GM20000 (cell line): ENCODE measurements around the gene HCFC1.
A peak's percentile ranks its signal among the peaks of the same experiment; 100 is the strongest.

Experiments
- DNase-seq: peaks from one replicate; pipeline ENCODE4 v3.0.0; 2012; ENCODE audit warnings: low spot score
- TF ChIP-seq, protein P1 (sequence below): IDR thresholded peaks from 2 replicates; pipeline ENCODE4 v1.5.1; 2012; ENCODE audit warnings: mild to moderate bottlenecking, control low read depth; ENCODE audit errors: extremely low read depth, missing control alignments

HCFC1 gene

DNA sequence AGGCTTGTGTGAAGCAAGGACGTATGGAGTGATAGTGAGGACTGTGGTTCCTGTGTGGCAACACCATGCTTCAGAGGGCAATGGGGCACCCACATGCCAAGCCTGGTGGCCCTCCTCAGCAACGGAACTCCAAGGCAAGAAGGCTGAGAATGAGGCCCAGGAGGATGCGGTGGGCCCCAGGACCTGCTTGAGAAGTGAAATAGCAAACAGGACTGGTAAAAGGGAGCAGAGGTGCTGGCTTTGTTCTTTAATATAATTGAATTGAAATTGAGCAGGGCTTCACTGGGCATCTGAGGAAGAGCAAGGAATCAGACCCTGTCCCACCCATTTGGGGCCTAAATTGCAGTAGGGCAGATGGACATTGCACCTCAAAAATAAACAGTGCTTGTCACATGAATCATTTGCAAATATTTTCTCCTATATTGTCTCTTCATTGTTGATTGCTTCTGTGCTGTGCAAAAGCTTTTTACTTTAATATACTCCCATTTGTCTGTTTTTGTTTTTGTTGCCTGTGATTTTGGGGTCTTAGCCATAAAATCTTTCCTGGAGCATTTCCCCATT lies 3.2 kb upstream of the HCFC1 start:
- TF ChIP-seq, protein P1, sequence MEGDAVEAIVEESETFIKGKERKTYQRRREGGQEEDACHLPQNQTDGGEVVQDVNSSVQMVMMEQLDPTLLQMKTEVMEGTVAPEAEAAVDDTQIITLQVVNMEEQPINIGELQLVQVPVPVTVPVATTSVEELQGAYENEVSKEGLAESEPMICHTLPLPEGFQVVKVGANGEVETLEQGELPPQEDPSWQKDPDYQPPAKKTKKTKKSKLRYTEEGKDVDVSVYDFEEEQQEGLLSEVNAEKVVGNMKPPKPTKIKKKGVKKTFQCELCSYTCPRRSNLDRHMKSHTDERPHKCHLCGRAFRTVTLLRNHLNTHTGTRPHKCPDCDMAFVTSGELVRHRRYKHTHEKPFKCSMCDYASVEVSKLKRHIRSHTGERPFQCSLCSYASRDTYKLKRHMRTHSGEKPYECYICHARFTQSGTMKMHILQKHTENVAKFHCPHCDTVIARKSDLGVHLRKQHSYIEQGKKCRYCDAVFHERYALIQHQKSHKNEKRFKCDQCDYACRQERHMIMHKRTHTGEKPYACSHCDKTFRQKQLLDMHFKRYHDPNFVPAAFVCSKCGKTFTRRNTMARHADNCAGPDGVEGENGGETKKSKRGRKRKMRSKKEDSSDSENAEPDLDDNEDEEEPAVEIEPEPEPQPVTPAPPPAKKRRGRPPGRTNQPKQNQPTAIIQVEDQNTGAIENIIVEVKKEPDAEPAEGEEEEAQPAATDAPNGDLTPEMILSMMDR, result no peak
- DNase-seq, result no peak

DNA sequence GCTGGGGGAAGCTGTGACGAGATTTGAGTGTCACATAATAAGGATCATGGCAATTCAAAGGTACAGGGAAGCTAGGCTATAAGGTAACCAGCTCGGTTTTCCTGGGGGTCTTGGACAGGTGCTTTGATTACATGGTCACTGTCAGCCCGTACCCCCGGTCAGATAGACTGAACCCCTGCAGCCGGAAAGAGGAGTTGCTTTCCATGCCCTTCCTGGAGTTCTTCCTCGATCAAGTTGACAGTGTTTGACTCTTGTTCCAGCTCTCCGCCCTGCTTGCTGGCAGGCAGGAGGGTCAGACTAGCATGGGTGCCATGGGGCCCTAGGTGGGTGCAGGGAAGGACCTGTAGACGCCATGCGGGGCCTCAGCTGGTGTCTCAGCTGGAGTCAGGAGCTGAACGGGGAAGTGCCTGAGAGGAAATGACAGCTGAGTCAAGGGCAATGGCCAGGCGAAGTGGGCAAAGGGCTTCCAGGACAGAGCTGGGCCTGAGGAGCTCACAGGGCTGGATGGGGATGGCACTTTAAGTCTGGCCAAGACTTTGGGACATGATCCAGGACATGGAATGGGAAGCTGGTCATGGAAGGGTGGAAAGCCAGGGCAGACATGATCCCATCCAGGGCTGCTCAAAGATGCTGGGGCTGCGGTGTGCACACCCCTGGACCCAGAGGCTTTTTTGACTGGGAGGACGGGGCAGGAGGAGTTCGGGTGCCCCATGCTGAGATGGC lies 2.5 kb upstream of the HCFC1 start:
- TF ChIP-seq, protein P1, result no peak

DNA sequence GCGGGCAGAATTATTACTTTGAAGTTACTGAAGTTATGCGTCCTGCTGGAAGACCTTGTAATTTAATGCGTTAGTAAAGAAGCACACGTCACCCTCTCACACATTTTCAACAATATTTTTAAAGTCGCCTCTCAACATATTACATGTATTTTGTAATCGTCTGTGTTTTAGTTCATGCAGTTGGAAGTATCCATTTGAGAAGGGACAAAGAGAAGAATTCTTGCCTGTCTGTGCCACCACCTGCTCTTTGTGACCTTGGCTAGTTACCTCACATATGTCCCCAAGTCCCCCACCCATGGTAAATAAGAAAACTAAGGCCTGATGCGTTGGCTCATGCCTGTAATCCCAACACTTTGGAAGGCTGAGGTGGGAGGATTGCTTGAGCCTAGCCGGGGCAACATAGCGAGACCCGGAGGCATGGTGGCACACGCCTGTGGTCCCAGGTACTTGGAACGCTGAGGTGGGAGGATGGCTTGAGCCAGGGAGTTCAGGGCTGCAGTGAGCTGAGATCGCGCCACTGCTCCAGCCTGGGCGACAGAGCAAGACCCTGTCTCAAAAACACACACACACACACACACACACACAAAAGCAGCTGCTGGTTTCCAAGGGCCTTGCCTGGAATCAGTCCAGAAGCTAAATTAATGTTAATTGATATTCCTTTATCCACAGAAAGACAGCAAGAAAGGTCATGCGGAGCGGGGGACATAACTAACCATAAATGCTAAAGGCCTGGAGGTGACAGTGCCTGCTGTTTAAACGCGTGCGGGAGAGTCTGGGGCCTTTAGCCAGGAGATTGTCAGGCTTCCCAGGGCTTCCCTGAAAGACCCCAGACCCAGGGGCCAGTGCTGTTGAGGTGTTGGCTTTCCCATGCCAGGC lies 1.7 kb upstream of the HCFC1 start:
- TF ChIP-seq, protein P1, result no peak
- DNase-seq, result no peak

More for the DNA sequence above, 2.5 kb upstream of the HCFC1 start:
- DNase-seq, result no peak

DNA sequence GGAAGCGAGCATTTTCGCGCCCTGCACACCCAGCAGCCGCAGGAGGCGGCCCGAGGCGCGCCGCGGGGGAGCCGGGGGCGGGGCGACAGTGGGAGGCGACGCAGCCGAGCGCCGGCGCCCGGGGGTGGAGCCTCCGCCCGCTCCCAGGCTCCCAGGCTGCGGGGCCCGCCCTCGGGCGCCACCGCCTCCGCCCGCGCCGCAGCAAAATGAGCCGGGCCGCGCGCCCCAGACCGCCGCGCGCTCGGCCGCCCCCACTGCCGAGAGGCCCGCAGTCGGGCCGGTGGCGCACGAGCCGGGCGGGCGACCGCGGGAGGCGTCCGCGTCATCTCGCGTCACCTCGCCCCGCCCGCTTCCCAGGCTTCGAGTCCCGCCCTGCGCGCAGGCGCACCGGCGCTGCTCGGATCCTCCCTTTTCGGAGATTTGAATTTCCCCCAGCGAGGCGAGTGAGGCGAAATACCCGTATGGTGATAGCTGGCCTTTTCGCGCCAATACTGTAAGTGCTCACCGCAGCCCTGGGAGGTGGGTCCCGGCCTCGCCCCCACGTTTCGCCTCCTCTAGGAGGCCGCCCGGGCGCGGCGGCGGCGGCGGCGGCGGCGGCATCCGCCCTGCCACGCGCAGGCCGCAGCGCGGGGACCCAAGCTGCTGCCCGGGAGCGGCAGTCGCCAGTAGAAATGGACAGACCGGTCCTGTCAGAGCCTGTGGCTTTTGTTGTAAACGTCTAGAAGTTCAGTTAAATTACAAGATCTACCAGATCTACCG lies 929 bp upstream of the HCFC1 start, which contains the start of gene TMEM187:
Gene TMEM187 (plus strand): TSS at position 387 of the 759 bp plus-strand sequence. CDS start 9,309 bp downstream, outside the sequence.
- peak; percentile 93 for DNase-seq
- TF ChIP-seq, protein P1, result no peak

DNA sequence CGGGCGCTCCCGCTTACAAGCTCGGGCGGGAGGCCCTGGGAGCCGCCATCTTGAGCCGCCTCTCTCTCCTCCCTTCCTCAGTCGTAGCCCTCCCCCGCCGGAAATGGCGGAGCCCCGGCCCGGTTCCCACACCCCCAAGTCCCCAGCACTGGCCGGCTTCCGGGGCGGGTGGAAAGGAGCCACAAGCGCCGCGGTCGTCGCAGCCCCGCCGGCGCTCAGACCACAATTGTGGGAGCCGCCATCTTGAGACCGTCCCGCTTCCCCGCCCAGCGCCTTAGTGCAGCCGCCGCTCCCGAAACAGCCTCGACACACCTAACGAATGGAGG lies 531 bp downstream of the HCFC1 start:
- DNase-seq, result peak; percentile 88
- TF ChIP-seq, protein P1, result no peak

DNA sequence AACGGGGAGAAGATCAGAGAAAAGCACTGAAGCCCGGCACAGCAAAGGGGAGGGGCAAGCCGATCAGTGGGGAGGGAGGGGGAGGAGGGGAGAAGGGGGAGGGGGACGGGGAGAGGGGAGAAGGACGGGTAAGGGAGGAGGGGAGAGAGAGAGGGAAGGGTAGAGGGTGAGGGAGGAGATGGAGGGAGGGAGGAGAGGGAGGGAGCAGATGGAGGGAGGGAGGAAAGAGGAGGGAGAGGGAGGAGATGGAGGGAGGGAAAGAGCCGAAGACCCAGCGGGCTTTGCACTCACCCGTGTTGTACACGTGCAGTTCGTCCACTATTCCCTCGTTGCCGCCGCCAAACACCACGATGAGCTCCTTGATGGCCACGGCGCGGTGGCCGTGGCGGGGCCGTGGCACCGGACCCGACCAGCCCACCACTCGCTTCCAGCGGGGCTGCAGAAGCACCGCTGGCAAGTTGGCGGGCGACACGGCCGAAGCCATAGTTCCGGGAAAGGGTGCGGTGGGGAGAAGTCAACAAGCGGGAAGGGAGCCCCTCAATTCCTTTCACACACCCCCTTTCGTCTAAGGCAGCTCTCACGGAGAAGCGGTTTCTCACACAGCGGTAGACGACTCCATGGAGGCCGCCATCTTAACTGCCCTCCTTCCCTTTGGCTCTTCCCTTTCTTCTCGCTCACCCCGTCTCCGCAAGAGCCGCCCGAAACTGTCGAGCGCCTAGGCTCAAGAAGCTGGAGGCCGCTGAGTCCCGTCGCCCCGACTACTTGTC lies 1.1 kb downstream of the HCFC1 start:
- TF ChIP-seq, protein P1, result no peak
- peak; percentile 53 for DNase-seq
